ENCODE measurements around the gene TLE2. TPM values are rescaled to one million over a fixed set of nuclear protein-coding genes. Genes with fewer than 3 reads are reported as not detected.

TLE2 gene
- total and polyA plus RNA-seq, 9 of the 15 experiments (the other 6 are each of a cell fraction or from before 2014, with no cell fraction given): 0.35 to 13.1 (median 6.2) TPM

GRCh38 chr19:3036119-3036976 is 7.3 kb upstream of the TLE2 start (continued):
- TF ChIP-seq RBM22 (IDR thresholded peaks at IDR 0.05; ENCODE audit: low read depth, low read length, poor library complexity, severe bottlenecking) (peak; percentile 96), PHF20 (IDR thresholded peaks at IDR 0.05; ENCODE audit: partially characterized antibody) (no peak), MCM5 (IDR thresholded peaks at IDR 0.05; ENCODE audit: low read depth) (no peak), SMAD4 (CRISPR knock-in tag; conservative IDR thresholded peaks at IDR 0.05) (peak; percentile 56; the same call in 1 of the 2 replicates), ZSCAN29 (IDR thresholded peaks at IDR 0.05) (no peak), ZC3H8 (IDR thresholded peaks at IDR 0.05) (no peak), ZNF146 (CRISPR knock-in tag; IDR thresholded peaks at IDR 0.05; ENCODE audit: unreplicated experiment) (no peak), ZNF217 (CRISPR knock-in tag; IDR thresholded peaks at IDR 0.05) (no peak), GATA2 (CRISPR knock-in tag; IDR thresholded peaks at IDR 0.05) (peak; percentile 33; the same call in 1 of the 2 replicates), TAF9B (IDR thresholded peaks at IDR 0.05; ENCODE audit: partially characterized antibody) (no peak), FIP1L1 (IDR thresholded peaks at IDR 0.05; ENCODE audit: low read depth, low read length, poor library complexity, severe bottlenecking) (peak; percentile 47), ETV5 (CRISPR knock-in tag; IDR thresholded peaks at IDR 0.05; ENCODE audit: low read depth) (peak; percentile 30; the same call in 1 of the 2 replicates), ZBTB2 (IDR thresholded peaks at IDR 0.05) (peak; percentile 75), MEIS2 (IDR thresholded peaks at IDR 0.05; ENCODE audit: partially characterized antibody) (peak; percentile 95), TSC22D4 (tag; IDR thresholded peaks at IDR 0.05) (no peak), HMGXB4 (CRISPR knock-in tag; IDR thresholded peaks at IDR 0.05) (no peak), TCF15 (CRISPR knock-in tag; IDR thresholded peaks at IDR 0.05) (no peak), C11orf30 (IDR thresholded peaks at IDR 0.05; ENCODE audit: low read depth) (no peak), ZNF224 (CRISPR knock-in tag; IDR thresholded peaks at IDR 0.05) (no peak), ERF (CRISPR knock-in tag; IDR thresholded peaks at IDR 0.05) (no peak), USF1 (CRISPR knock-in tag; IDR thresholded peaks at IDR 0.05) (no peak), CREB3 (tag; conservative IDR thresholded peaks at IDR 0.05; ENCODE audit: low read depth) (no peak)
